Measurements from ENCODE around the gene KLHDC10. TPM values are rescaled to one million over a fixed set of nuclear protein-coding genes. Genes with fewer than 3 reads are reported as not detected.

KLHDC10 gene
- total and polyA plus RNA-seq, 2 of the 13 experiments (the other 11 are each of a cell fraction or from before 2014, with no cell fraction given), result 11.9 to 21.6 TPM

GRCh38 chr7:130069978-130070860 lies at the start of gene KLHDC10 (continued):
- no peak for TF ChIP-seq ZNF503 (CRISPR knock-in tag; IDR thresholded peaks at IDR 0.05)
- peak; percentile 60; the same call in 1 of the 2 replicates for TF ChIP-seq FOXC1 (CRISPR knock-in tag; IDR thresholded peaks at IDR 0.05; ENCODE audit: borderline replicate concordance)
- TF ChIP-seq ZNF350 (CRISPR knock-in tag; IDR thresholded peaks at IDR 0.05; ENCODE audit: borderline replicate concordance, low read depth), result peak; percentile 95
- TF ChIP-seq KMT2B (CRISPR knock-in tag; IDR thresholded peaks at IDR 0.05), result peak; percentile 92
- no peak for TF ChIP-seq HOXD1 (CRISPR knock-in tag; IDR thresholded peaks at IDR 0.05)
- no peak for TF ChIP-seq MEIS2 (CRISPR knock-in tag; IDR thresholded peaks at IDR 0.05)
- no peak for TF ChIP-seq ZNF484 (CRISPR knock-in tag; IDR thresholded peaks at IDR 0.05; ENCODE audit: borderline replicate concordance, low read depth)
- 0 out of 2 replicates have a peak, but pooled peaks have one; percentile 59 for TF ChIP-seq ZNF567 (CRISPR knock-in tag; IDR thresholded peaks at IDR 0.05; ENCODE audit: borderline replicate concordance)
- peak; percentile 22; the same call in 1 of the 2 replicates for TF ChIP-seq FOXJ3 (CRISPR knock-in tag; IDR thresholded peaks at IDR 0.05; ENCODE audit: borderline replicate concordance)
- TF ChIP-seq ZNF510 (CRISPR knock-in tag; IDR thresholded peaks at IDR 0.05; ENCODE audit: low read depth), result peak; percentile 80; the same call in 1 of the 2 replicates
- TF ChIP-seq ZSCAN22 (CRISPR knock-in tag; IDR thresholded peaks at IDR 0.05), result no peak
- peak; percentile 75; the same call in 1 of the 2 replicates for TF ChIP-seq ZNF274 (CRISPR knock-in tag; IDR thresholded peaks at IDR 0.05)
- 0 out of 2 replicates have a peak, but pooled peaks have one; percentile 49 for TF ChIP-seq PCBP1 (IDR thresholded peaks at IDR 0.05; ENCODE audit: borderline replicate concordance, low read depth, low read length)
- no peak for TF ChIP-seq CC2D1A (CRISPR knock-in tag; IDR thresholded peaks at IDR 0.05)
- TF ChIP-seq TBP (CRISPR knock-in tag; IDR thresholded peaks at IDR 0.05), result no peak
- TF ChIP-seq MIXL1 (CRISPR knock-in tag; IDR thresholded peaks at IDR 0.05), result peak; percentile 42
- peak; percentile 70; the same call in 1 of the 2 replicates for TF ChIP-seq ZBTB10 (CRISPR knock-in tag; IDR thresholded peaks at IDR 0.05; ENCODE audit: borderline replicate concordance)
- no peak; the same call in 1 of the 2 replicates for TF ChIP-seq NFIC (IDR thresholded peaks at IDR 0.05; ENCODE audit: low read length)
- peak; percentile 100 for TF ChIP-seq HMGXB3 (CRISPR knock-in tag; IDR thresholded peaks at IDR 0.05; ENCODE audit: borderline replicate concordance)
- no peak for TF ChIP-seq ZNF251 (CRISPR knock-in tag; IDR thresholded peaks at IDR 0.05)
